OCI-LY7 (cell line): ENCODE results near the gene HYCC1.

Experiments
- EZH2phosphoT487 ChIP-seq: fragments of 200-600 bp; sonication (generic); IDR thresholded peaks from 2 replicates; pipeline ENCODE4 v1.6.1; 2018; ENCODE audit warnings: low read depth, borderline replicate concordance, mild to moderate bottlenecking, mixed run types, antibody characterized with exemption, low read length, moderate library complexity, mixed read lengths
- TF ChIP-seq, protein P1 (sequence below): fragments of 200-600 bp; sonication (generic); conservative IDR thresholded peaks from 2 replicates; pipeline ENCODE4 v1.5.1; 2014; ENCODE audit warnings: mild to moderate bottlenecking, antibody characterized with exemption, low read length, moderate library complexity, mixed read lengths

DNA sequence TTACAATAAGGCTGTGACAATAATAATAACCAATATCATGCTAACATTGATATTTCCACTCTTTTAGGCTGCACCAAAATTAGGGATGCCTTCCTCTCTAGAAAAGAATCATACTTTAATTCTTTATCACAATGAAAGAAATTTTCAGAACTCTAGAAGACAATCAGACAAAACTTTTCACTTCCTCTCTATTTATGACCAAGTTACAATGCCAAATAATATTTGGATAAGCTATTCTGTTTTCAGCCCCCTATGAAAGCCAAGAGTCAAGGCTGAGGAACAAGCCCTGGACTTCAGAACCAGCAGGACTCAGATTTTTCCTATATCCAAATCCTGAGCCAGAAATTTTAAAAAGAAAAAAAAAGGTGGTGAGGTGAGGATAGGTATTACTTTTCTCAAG is 4.6 kb downstream of the HYCC1 start:
- TF ChIP-seq, protein P1, sequence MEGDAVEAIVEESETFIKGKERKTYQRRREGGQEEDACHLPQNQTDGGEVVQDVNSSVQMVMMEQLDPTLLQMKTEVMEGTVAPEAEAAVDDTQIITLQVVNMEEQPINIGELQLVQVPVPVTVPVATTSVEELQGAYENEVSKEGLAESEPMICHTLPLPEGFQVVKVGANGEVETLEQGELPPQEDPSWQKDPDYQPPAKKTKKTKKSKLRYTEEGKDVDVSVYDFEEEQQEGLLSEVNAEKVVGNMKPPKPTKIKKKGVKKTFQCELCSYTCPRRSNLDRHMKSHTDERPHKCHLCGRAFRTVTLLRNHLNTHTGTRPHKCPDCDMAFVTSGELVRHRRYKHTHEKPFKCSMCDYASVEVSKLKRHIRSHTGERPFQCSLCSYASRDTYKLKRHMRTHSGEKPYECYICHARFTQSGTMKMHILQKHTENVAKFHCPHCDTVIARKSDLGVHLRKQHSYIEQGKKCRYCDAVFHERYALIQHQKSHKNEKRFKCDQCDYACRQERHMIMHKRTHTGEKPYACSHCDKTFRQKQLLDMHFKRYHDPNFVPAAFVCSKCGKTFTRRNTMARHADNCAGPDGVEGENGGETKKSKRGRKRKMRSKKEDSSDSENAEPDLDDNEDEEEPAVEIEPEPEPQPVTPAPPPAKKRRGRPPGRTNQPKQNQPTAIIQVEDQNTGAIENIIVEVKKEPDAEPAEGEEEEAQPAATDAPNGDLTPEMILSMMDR = no peak
- no peak for TF ChIP-seq EZH2phosphoT487
